GM18499 (cell line): ENCODE results near the gene ENTPD7.

ENCODE experiments used
- ATAC-seq: cut with Tn5 transposase; IDR thresholded peaks from one replicate; pipeline ENCODE4 v1.9.1; 2021; ENCODE audit warnings: moderate number of reproducible peaks; ENCODE audit not compliant: insufficient read depth, unreplicated experiment

Gene ENTPD7

GRCh38 chr10:99647601-99648151 is 11.6 kb upstream of the ENTPD7 start:
- no peak for ATAC-seq

DNA sequence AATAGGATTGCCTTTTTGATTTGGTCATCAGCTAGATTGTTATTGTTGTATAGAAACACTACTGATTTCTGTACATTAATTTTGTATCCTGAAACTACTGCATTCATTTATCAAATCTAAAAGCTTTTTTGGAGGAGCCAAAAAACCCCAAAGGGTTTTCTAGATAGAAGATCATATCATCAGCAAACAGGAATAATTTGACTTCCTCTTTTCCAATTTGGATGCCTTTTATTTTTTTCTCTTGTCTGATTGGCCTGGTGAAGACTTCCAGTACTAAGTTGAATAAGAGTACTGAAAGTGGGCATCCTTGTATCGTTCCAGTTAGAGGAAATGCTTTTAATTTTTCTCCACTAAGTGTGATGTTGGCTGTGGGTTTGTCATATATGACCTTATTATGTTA is 10.6 kb upstream of the ENTPD7 start:
- ATAC-seq, result no peak

- no peak for ATAC-seq
These were observed 6.4 kb upstream of the ENTPD7 start for GRCh38 chr10:99652800-99653390.

DNA sequence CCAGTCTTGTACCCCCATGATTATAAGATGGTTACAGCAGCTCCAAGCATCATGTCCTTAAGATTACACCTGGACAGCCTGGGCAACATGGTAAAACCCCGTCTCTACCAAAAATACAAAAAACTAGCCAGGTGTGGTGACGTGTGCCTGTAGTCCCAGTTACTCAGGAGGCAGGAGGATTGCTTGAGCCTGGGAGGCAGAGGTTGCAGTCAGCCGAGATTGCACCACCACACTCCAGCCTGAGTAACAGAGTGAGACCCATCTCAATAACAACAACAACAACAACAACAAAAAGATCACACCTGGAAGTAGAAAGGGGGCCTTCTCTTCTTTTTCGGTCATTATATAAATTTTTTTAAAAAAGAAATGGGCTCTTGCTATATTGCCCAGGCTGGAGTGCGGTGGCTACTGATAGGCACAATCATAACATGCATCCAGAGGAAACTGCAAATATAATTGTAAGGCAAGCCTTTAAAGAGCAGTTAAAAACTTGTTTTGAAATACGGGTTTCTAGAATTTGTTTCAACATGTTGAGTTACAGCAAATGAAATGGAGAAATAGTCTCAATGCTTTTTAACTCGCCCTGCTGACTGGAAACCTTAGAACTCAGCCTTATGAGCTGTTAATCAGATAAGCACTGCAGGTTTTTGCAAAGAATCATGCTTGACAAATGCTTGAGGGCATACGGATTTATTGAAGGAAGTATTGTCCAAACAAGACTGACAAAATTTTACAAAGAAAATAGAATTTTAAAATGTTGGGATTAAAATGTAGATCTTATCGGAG is 4.7 kb upstream of the ENTPD7 start:
- ATAC-seq, result no peak

- no peak for ATAC-seq
These were observed 2.9 kb upstream of the ENTPD7 start for GRCh38 chr10:99656199-99657064.

- peak; percentile 1 for ATAC-seq
These were observed 683 bp upstream of the ENTPD7 start for GRCh38 chr10:99658622-99659030.

DNA sequence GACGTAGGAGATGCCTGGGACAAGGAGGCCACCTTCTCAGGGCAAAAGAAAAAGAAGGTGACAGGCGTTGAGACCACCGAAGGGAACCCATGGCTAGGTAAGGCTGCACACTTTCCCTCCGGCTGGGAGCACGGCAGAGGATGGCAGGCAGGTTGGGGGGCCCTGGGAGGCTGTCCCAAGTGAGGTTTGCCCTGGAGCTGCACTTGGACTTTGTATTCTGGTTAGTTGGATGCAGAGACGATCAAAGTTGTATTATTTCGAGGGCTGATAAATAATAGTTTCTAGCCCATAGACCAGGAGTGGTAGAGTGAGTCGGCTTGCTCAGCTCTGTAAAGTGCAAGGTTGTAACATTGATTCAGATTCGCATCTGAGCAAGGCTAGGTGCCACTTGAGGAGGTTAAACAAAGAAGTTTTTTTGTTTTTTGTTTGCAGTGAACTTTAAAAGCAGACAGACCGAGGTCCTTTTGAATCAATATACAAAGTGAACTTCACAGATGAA is 608 bp downstream of the ENTPD7 start:
- no peak for ATAC-seq

DNA sequence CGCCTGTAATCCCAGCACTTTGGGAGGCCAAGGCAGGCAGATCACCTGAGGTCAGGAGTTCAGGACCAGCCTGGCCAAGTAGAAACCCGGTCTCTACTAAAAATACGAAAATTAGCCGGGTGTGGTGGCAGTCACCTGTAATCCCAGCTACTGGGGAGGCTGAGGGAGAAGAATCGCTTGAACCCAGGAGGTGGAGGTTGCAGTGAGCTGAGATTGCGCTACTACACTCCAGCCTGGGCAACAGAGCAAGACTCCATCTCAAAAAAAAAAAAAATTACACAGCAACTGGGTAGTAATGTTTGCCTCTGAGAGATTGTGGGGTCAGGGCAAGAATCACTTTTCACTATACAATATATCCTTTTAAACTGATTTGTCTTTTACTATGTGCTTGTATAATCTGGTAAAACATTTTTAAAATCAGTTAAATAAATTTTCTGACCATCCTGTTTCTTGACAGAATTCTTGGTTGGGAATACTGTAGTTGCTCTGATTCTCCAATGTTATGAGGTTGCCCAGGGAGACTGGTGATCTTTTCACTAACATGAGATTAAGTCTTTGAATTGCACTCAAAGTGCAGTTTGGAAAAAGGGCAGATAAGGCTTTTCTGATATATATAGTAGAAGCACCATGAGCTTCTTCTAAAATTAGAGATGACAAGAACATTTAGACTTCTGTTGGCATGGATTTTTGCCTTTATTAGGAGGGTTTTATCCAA is 1.5 kb downstream of the ENTPD7 start:
- no peak for ATAC-seq

GRCh38 chr10:99661377-99661763 is 2.1 kb downstream of the ENTPD7 start:
- no peak for ATAC-seq

GRCh38 chr10:99665304-99665703 is 6.0 kb downstream of the ENTPD7 start:
- ATAC-seq, result no peak

- no peak for ATAC-seq
These were observed 7.9 kb downstream of the ENTPD7 start for GRCh38 chr10:99667108-99667751.

- ATAC-seq, result no peak
These were observed 12.1 kb downstream of the ENTPD7 start for GRCh38 chr10:99671386-99671785.

DNA sequence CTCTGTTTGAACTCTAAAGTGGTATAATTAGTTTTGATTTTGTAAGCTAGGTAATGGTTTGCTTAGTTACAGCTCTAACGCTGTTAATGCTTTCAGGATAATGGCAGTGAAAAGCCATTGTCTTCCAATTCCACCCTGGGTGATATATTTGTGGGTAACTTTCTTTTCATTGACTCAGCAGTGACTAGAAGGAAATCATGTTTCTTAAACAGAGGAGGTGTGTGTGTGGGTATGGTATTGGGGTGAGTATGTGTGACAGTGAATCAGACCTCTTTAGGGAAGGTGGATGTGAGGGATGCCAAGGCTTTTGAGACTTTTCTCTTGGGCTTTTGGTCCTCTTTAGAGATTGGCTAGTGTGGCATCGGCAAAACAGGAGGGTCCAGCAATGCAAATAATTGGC is 13.6 kb downstream of the ENTPD7 start:
- no peak for ATAC-seq

- no peak for ATAC-seq
These were observed 14.2 kb downstream of the ENTPD7 start for GRCh38 chr10:99673492-99673891.

GRCh38 chr10:99674762-99675161 is 15.5 kb downstream of the ENTPD7 start:
- ATAC-seq, result no peak

DNA sequence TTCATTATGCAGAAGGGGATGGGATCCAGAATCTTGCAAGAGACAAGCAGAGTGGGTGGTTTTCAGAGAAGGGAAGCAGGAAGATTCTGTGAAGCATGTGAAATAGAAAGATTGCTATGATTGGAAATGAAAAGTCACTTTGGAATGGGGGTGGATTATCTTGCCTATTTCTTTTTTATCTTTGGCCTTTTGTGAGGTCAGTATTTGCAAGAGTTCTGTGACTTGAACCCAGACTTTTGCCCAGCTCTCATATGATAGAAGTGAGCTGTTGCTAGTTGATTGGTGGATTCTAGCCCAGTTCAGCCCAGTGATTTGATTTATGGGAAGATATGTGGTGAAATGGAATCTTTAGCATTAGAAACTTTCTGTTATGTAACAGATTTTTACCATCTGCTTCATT is 17.1 kb downstream of the ENTPD7 start:
- ATAC-seq, result no peak

GRCh38 chr10:99676895-99677294 is 17.6 kb downstream of the ENTPD7 start:
- no peak for ATAC-seq

- ATAC-seq, result no peak
These were observed 19.6 kb downstream of the ENTPD7 start for GRCh38 chr10:99678921-99679320.

DNA sequence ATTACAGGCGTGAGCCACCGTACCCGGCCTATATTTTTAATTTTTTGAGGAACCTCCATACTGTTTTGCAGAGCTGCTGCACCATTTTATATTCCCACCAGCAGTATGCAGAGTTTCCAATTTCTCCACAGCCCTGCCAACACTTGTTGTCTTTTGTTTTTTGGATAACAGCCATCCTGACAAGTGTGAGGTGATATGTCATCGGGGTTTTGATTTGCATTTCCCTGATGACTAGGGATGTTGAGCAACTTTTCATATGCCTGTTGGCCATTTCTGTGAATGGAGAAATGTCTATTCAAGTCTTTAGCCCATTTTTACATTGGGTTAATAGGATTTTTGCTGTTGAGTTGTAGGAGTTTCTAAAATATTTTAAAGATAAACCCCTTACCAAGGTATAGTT is 22.2 kb downstream of the ENTPD7 start:
- no peak for ATAC-seq

DNA sequence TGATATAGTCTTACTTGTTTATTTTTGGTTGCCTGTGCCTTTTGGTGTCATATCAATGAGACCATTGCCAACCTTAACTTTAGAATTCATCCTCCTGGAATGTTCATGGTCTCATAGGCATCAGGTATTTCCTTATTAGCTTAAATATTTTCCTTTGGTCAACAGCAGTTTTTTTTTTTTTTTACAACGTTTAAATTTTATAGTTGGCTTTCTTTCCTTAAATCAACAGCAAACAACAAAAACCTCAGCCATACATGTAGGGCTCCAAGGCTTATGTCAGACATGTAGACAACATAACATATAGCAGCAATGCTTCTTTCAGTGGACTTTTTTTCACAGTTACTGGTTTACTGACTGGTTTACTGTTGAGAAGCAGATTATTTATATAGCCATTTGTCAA is 22.7 kb downstream of the ENTPD7 start:
- ATAC-seq, result no peak
